Measurements from ENCODE around the gene DNAJB8. TPM values are rescaled to one million over a fixed set of nuclear protein-coding genes. Genes with fewer than 3 reads are reported as not detected.

Gene DNAJB8
- total RNA-seq, 1 experiment from 2014 or later: not detected

- Mint-ChIP-seq H3K4me1 (ENCODE audit: insufficient read depth, unreplicated experiment) (peaks cover 18% of the 10 kb centered on the region), H3K27me3 (ENCODE audit: insufficient read depth, unreplicated experiment) (peaks cover 37% of the 10 kb centered on the region), H3K4me3 (ENCODE audit: unreplicated experiment) (no peak overlapping the region), H3K27ac (ENCODE audit: low read depth, unreplicated experiment) (no peak overlapping the region), H3K9me3 (ENCODE audit: unreplicated experiment) (no peaks in the 10 kb centered on the region), H3K36me3 (ENCODE audit: insufficient read depth, unreplicated experiment) (no peaks in the 10 kb centered on the region)
- intact Hi-C loops (cut with micrococcal nuclease): no loop called here
- ChIA-PET POLR2A (no interaction called here), CTCF (interaction anchor here (1.1 to 1.3 kb wide), 2 partner anchors 187 to 251 kb away, joined by 4 read pairs; no protein-coding TSS in a partner anchor)
- TF ChIP-seq, protein P1, sequence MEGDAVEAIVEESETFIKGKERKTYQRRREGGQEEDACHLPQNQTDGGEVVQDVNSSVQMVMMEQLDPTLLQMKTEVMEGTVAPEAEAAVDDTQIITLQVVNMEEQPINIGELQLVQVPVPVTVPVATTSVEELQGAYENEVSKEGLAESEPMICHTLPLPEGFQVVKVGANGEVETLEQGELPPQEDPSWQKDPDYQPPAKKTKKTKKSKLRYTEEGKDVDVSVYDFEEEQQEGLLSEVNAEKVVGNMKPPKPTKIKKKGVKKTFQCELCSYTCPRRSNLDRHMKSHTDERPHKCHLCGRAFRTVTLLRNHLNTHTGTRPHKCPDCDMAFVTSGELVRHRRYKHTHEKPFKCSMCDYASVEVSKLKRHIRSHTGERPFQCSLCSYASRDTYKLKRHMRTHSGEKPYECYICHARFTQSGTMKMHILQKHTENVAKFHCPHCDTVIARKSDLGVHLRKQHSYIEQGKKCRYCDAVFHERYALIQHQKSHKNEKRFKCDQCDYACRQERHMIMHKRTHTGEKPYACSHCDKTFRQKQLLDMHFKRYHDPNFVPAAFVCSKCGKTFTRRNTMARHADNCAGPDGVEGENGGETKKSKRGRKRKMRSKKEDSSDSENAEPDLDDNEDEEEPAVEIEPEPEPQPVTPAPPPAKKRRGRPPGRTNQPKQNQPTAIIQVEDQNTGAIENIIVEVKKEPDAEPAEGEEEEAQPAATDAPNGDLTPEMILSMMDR (IDR thresholded peaks at IDR 0.05; ENCODE audit: unreplicated experiment): no peak
- no peak for DNase-seq (ENCODE audit: unreplicated experiment)
- no TSS peak for BruUV-seq (replicated peaks)
Measured at GRCh38 chr3:128421439-128421836, 45.3 kb downstream of the DNAJB8 start.

DNA sequence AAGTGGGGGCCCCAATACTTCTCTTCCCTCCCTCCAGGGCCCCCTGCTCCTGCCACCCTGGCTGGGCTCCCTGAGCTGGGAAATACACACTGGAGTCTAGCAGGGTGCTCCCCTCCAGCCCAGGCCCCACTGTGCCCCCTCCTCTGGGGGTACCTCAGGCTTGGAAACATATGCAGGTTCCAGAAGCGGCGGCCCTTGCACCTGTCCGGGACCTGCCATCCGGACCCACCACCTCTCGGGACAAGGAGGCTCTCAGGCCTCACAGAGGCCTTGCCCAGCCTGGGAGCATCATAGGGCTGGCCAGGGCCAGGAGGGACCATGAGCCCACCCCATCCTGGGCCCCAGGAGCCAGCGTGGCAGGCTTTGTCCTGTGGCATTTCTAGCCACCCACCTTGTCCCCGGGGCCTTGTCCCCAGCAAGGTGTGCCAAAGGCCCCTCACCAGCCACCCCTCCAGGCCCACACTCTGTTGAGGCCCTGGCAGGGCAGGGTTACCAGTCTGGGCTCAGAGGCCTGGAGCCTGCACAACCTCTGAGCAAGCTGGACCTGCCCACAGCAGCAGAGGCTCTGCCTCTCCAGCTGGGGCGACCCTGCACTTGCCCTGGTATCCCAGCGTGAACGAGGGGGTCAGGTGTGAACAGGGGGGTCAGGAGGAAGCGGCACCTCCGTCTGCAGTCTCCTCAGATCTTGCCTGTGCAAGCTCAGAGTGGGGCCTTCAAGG is 45.8 kb downstream of the DNAJB8 start:
- CTCF ChIA-PET: interaction anchor here (0.5 to 1.3 kb wide), 5 partner anchors 8 to 768 kb away, joined by 3 to 4 read pairs (median 4); no protein-coding TSS in a partner anchor
- intact Hi-C loops (cut with micrococcal nuclease): no loop called here
- TF ChIP-seq, protein P1 (IDR thresholded peaks at IDR 0.05; ENCODE audit: unreplicated experiment): no peak
- H3K27ac Mint-ChIP-seq (ENCODE audit: low read depth, unreplicated experiment): no peak overlapping the region
- peaks cover 37% of the 10 kb centered on the region for H3K27me3 Mint-ChIP-seq (ENCODE audit: insufficient read depth, unreplicated experiment)
- H3K4me3 Mint-ChIP-seq (ENCODE audit: unreplicated experiment): no peak overlapping the region
- H3K36me3 Mint-ChIP-seq (ENCODE audit: insufficient read depth, unreplicated experiment): no peaks in the 10 kb centered on the region
- peaks cover 18% of the 10 kb centered on the region for H3K4me1 Mint-ChIP-seq (ENCODE audit: insufficient read depth, unreplicated experiment)
- POLR2A ChIA-PET: no interaction called here
- DNase-seq (ENCODE audit: unreplicated experiment): no peak
- BruUV-seq (replicated peaks): no TSS peak
- no peaks in the 10 kb centered on the region for H3K9me3 Mint-ChIP-seq (ENCODE audit: unreplicated experiment)

- no peaks in the 10 kb centered on the region for H3K36me3 Mint-ChIP-seq (ENCODE audit: insufficient read depth, unreplicated experiment)
- intact Hi-C loops (cut with micrococcal nuclease): no loop called here
- TF ChIP-seq, protein P1 (IDR thresholded peaks at IDR 0.05; ENCODE audit: unreplicated experiment): no peak
- peaks cover 34% of the 10 kb centered on the region for H3K27me3 Mint-ChIP-seq (ENCODE audit: insufficient read depth, unreplicated experiment)
- H3K27ac Mint-ChIP-seq (ENCODE audit: low read depth, unreplicated experiment): no peak overlapping the region
- BruUV-seq (replicated peaks): no TSS peak
- no peak overlapping the region for H3K4me3 Mint-ChIP-seq (ENCODE audit: unreplicated experiment)
- DNase-seq (ENCODE audit: unreplicated experiment): no peak
- H3K4me1 Mint-ChIP-seq (ENCODE audit: insufficient read depth, unreplicated experiment): peaks cover 18% of the 10 kb centered on the region
- CTCF ChIA-PET: interaction anchor here (0.5 to 1.1 kb wide), 4 partner anchors 9 to 768 kb away, joined by 3 to 4 read pairs (median 4); no protein-coding TSS in a partner anchor
- H3K9me3 Mint-ChIP-seq (ENCODE audit: unreplicated experiment): no peaks in the 10 kb centered on the region
- POLR2A ChIA-PET: no interaction called here
Measured at GRCh38 chr3:128420289-128420688, 46.4 kb downstream of the DNAJB8 start.

DNA sequence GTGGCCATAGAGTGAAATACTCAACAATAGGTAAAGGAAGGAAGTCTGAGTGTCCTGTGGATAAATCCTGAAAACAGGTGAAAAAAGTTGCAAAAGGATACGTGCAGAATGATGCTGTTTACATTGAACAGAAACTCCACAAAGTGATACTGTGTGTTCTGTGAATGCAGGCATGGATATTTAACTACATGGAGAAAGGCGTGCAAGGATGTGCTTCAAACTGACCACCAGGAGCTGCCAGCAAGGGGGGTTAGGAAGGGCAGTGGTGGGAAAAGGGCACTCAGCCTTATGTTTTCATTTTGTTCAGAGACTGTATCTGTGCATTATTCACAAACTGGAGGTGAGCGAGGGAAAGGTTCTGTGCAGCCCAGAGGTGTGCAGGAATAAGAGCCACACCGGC is 47.4 kb downstream of the DNAJB8 start:
- no peak for DNase-seq (ENCODE audit: unreplicated experiment)
- intact Hi-C loops (cut with micrococcal nuclease): loop anchor here (5.0 to 10.0 kb wide), 2 partner anchors 245 to 322 kb away; no protein-coding TSS in a partner anchor
- ChIA-PET POLR2A (no interaction called here), CTCF (no interaction called here)
- Mint-ChIP-seq H3K36me3 (ENCODE audit: insufficient read depth, unreplicated experiment) (no peaks in the 10 kb centered on the region), H3K4me1 (ENCODE audit: insufficient read depth, unreplicated experiment) (peaks cover 18% of the 10 kb centered on the region), H3K9me3 (ENCODE audit: unreplicated experiment) (no peaks in the 10 kb centered on the region), H3K27ac (ENCODE audit: low read depth, unreplicated experiment) (no peak overlapping the region), H3K4me3 (ENCODE audit: unreplicated experiment) (no peak overlapping the region), H3K27me3 (ENCODE audit: insufficient read depth, unreplicated experiment) (peaks cover 24% of the 10 kb centered on the region)
- TF ChIP-seq, protein P1 (IDR thresholded peaks at IDR 0.05; ENCODE audit: unreplicated experiment): no peak
- no TSS peak for BruUV-seq (replicated peaks)
